Measurements from ENCODE around the gene MBNL1.
"Not testable (repeated sequence)": the region's sequence is repeated elsewhere in the genome, so short reads cannot be mapped to it uniquely, and the experiment has no call there.

MBNL1 gene

DNA sequence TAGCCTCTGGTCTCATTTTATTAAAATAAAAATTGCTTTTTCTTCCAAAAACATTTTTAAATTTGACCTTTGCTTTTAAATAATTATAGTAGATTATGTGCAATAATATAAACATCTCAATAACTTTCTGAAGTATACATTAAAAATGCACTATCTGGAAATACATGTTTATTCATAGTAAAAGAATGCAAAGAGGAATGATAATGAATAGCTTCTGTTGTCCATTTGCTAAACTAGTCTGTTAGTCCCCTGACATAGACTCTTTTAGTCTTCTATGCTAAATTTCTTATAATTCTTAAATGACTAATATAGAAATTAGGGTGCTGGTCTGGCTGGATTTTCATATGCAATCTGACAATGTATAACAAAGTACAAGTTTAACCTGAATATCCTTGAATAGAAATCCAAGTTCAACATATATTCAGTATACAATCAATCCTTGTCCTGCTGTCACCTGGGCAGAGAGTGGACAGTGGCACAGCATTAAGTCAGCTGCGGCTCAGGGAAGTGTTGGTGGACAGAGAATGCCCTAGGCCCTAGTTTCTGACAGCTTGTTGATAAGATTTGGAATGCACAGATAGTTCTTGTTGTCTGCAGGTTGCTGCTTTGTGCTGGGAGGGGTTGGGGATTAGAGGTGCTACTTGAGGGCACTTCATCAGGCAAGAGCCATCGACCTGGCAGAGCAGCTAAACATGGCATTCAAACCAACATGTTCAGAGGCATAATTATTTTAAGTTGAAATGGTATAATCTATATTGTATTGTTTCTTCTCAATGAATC is 161.7 kb downstream of the MBNL1 start:
- H3K27ac ChIP-seq, result no peak overlapping the region
- no peak for DNase-seq (ENCODE audit: low read depth, low spot score)

DNA sequence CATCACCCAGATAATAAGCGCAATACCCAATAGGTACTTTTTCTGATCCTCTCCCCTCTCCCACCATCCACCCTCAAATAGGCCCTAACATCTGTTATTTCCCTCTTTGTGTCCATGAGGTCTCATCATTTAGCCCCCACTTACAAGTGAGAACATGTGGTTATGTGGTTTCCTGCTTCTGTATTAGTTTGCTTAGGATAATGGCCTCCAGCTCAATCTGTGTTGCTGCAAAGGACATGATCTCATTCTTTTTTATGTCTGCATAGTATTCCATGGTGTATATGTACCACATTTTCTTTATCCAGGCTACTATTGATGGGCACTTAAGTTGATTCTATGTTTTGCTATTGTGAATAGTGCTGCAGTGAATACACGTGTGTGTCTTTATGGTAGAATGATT is 165.4 kb downstream of the MBNL1 start:
- H3K27ac ChIP-seq, result no peak overlapping the region
- DNase-seq (ENCODE audit: low read depth, low spot score), result no peak

DNA sequence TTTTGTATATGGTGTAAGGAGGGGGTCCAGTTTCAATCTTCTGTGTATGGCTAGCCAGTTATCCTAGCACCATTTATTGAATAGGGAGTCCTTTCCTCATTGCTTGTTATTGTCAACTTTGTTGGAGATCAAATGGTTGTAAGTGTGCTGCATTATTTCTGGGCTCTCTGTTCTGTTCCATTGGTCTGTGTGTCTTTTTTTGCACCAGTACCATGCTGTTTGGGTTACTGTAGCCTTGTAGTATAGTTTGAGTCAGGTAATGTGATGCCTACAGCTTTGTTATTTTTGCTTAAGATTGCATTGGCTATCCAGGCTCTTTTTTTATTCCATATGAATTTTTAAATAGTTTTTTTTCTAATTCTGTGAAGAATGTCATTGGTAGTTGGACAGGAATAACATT is 166.5 kb downstream of the MBNL1 start:
- not testable (repeated sequence) for DNase-seq (ENCODE audit: low read depth, low spot score); H3K27ac ChIP-seq

DNA sequence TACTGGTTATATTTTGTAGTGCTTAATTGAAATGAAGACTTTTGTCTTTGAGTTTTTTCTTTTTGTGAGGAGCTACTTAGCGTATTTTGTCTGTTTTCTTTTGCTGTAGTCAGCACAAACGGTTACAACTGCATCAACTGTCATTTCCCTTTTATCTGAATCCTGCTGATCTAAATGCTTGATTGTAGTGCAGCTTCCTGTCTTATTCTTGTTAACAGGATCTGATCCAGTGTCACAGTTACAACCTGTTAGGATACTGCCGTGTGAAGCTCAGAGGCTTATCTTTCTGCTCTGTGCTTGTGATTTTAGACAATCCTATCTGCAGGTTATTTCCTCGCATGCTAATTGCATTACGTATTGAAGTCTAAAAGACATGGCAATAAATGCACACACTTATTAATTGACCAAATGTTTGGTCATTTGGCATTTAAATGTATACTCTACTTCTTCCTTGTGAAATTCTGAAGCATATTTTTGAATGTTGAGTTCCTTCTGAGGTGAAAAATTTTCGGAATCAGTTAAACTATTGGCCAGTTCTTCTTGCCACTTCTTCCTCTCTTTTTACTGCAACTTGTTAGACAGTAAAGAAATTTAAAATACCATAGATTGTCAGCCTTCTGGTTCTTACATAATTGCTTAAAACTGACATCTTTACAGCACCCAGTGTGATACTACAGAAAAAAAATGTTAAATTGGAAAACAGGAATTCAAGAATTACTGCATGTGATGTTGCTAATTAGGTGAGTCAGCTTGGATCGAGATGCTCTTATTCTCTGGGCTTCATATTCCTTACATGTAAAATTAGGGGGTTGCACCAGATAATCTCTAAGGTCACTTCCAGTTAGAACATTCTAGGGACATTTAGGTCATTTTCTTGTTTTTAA is 168.2 kb downstream of the MBNL1 start:
- no peak for DNase-seq (ENCODE audit: low read depth, low spot score)
- no peak overlapping the region for H3K27ac ChIP-seq

DNA sequence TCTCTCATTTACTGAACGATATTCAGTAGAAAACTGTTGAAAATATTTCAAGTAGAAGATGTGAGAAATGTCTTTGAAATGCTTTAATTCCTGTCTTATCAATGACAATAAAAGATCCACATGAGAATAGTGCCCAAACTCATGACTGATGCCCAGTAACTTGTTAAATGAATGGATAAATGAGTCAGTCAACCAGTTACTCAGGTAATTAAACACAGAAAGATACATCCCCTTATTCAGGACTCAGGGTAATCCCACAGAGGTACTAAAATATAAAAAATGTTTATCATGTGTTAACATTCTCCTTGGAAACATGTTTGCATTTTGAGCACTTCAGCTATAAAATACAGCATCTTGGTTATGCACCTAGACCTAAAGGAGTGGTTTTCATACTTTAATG is 169.5 kb downstream of the MBNL1 start:
- no peak overlapping the region for H3K27ac ChIP-seq
- DNase-seq (ENCODE audit: low read depth, low spot score), result no peak

DNA sequence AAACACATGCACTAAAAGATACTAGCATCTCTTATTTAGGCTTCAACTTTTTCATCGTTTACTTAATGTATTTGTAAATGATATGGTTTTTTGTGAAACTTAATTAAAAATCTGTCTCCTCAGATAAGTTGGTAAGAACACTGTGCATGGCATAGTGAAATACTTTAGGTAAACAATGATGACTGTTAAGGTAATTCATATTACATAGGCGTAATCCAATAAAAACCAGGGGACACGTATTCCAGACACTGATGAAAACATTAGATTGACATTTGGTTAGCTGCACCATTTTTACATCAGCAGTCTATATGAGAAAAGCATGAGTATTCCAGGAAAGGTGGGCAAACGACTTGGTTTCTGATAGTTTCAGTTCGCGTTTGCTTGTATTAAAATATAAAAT is 170.0 kb downstream of the MBNL1 start:
- no peak overlapping the region for H3K27ac ChIP-seq
- DNase-seq (ENCODE audit: low read depth, low spot score), result no peak

DNA sequence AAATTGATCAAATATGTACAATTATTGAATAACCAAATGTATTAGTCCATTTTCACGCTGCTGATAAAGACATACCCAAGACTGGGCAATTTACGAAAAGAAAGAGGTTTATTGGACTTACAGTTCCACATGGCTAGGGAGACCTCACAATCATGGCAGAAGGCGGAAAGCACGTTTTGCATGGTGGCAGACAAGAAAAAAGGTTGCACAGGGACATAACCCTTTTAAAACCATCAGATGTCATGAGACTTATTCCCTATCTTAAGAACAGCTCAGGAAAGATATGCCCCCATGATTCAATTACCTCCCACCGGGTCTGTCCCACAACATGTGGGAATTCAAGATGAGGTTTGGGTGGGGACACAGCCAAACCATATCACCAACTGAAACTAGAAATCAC is 171.5 kb downstream of the MBNL1 start:
- H3K27ac ChIP-seq; DNase-seq (ENCODE audit: low read depth, low spot score): not testable (repeated sequence)

DNA sequence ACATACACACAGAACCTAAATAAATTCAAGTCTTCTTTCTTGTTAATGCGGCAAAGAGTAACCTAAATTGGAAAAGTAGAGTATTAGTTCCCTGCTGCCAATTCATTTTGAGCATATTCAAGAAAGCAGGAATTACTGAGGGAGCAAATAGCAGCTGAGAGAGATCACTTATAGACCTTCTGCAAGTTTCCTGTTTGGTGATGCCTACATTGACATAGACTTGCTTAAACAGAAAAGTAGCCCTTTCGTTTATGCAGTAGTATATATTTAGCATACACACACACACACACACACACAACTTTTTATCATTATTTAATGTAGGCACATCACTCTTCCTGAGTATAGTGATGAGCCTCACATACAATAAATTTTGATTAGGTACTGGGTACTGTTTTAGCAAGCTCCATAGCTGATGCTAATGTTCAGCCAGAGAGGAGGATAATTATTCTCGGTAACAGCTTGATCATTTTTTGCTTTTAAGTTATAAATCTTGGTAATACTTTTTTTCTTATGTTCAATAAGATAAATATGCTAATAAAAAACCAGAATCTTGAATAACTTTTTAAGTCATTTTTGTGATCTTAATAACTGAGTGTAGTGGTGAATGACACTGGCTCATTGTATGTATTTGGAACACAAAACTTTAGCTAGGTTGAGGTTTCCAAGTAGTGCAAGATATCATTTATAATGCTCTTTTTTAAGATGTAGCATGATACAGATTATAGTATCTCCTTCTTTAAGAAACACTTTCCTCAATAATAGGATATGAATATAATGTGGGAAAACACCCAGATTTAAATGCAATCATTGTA is 174.7 kb downstream of the MBNL1 start:
- DNase-seq (ENCODE audit: low read depth, low spot score), result no peak
- H3K27ac ChIP-seq, result no peak overlapping the region

DNA sequence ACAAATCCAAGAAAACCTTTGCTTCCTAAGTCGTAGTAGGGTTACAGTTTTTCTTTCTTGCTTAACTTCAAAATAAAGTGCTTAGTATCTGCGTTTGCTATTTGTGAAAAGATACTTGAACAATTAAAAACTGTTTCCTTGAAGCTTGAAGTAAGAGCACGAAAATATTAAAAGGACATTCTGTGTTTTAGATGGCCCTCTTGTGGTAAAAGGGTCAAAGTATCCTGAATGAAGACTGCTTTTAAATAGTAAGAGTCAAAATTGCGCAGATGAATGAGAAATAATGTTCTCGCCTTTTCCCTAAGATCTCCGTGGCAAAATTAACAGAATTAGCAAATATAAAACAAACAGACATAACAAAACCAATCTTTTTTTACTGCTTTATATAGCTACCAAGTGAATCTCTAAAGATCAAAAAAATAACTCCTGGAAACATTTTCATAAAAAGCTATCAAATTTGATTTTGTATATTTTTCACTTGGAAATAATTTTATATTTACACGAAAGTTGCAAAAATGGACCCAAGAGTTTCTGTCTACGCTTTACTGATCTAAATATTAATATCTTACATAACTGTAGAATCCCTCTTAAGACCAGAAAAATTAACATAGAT is 175.4 kb downstream of the MBNL1 start:
- H3K27ac ChIP-seq, result no peak overlapping the region

DNA sequence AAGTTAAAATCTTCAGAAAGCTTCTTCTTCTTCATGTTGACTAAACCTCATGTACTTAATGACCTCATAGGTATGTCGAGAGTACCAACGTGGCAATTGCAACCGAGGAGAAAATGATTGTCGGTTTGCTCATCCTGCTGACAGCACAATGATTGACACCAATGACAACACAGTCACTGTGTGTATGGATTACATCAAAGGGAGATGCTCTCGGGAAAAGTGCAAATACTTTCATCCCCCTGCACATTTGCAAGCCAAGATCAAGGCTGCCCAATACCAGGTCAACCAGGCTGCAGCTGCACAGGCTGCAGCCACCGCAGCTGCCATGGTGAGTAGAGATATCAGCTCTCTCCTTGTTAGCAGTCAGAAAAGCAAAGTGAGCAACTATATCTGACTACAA is 176.5 kb downstream of the MBNL1 start:
- H3K27ac ChIP-seq, result no peak overlapping the region
- no peak for DNase-seq (ENCODE audit: low read depth, low spot score)

More for the DNA sequence above, 175.4 kb downstream of the MBNL1 start:
- no peak for DNase-seq (ENCODE audit: low read depth, low spot score)

DNA sequence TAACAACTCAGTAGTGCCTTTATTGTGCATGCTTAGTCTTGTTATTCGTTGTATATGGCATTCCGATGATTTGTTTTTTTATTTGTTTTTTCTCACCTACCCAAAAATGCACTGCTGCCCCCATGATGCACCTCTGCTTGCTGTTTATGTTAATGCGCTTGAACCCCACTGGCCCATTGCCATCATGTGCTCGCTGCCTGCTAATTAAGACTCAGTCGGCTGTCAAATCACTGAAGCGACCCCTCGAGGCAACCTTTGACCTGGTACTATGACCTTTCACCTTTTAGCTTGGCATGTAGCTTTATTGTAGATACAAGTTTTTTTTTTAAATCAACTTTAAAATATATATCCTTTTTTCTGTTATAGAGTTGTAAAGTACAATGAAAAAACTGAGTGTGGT is 177.8 kb downstream of the MBNL1 start:
- no peak overlapping the region for H3K27ac ChIP-seq
- no peak for DNase-seq (ENCODE audit: low read depth, low spot score)

DNA sequence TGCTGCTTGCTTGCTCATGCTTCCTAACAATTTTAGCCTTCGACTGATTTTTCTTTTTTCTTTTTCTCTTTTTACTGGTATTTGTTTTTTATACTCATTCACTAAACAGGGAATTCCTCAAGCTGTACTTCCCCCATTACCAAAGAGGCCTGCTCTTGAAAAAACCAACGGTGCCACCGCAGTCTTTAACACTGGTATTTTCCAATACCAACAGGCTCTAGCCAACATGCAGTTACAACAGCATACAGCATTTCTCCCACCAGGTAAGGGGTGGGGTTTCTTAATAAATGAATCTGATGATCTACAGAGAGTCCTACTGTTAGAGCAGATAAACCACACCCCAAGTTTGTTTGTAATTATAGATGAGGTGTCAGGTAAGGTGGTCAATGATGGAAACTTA is 178.8 kb downstream of the MBNL1 start:
- no peak overlapping the region for H3K27ac ChIP-seq
- DNase-seq (ENCODE audit: low read depth, low spot score), result no peak

DNA sequence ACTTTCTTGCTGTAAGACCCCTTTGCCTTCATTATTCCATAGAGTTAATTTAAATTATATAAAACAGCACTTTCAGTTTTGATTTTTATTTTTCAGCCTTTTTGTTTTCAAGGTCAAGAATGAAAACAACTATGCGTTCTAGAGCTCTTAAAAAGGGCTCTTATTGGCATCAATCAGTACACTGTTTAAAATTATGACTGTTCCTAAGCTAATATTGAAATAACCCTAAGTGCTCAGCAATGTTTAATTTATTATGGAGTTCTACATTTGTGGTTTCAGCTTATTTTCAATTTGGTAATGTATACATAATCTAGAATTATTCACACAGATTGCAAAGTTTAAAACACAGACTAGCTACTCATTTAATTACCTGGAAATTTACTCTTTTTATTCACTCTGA is 179.4 kb downstream of the MBNL1 start:
- DNase-seq (ENCODE audit: low read depth, low spot score), result no peak
- no peak overlapping the region for H3K27ac ChIP-seq

DNA sequence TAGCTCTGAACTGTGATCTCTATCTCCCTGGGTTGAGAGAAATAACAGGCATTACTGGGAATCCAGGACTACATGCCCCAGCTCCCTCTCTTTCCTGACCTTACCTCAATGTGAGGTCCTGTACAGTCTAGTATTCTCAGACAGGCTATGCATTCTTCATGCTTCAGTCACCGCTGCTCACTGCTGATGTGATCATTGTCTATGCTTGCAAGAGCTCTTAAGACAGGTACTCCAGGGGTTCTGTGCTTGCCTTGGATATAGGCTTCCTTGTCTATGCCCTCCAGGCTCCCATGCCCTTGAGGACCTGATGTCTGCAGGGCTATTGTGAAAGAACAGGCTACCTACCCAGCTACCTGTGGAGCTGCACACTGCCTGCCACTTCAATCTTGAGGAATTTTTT is 183.6 kb downstream of the MBNL1 start:
- H3K27ac ChIP-seq, result peak overlapping the region; percentile 6
- peak; percentile 48 for DNase-seq (ENCODE audit: low read depth, low spot score)

DNA sequence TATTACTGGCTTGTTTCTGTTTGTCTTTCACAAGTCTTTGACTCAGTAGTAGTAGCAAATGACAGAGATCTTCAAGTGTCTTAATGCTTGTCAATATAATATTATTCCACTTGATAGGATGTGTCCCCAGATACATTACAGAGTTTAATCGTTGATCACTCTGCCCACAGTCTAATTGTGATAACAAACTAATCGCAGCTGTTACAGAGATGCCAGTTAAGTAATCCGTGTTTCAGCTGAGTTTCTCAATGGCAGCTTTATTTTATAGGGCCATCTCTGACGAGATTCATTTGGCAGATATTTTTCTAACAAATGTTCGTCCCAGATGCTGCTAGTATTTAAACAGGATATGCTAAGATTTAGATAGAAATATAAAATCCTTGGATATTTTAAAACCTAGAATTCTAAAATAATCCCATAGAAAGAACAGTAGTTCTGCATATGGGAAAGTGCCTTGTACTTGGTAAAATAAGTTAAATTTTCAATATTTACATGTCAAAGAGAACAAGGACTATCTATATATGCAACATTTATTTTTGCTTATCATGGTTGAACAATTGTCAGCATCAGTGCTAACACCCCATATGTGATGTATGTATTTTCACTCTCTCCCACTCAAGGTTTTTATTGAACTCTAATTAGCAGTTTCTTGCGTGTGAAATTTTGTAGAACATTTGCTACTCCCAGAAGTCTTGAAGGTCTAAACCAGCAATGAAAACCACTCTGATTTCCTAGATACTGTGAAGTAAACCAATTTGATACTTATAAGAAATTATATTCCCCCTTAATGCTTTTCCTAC is 185.5 kb downstream of the MBNL1 start:
- DNase-seq (ENCODE audit: low read depth, low spot score), result no peak
- no peak overlapping the region for H3K27ac ChIP-seq

DNA sequence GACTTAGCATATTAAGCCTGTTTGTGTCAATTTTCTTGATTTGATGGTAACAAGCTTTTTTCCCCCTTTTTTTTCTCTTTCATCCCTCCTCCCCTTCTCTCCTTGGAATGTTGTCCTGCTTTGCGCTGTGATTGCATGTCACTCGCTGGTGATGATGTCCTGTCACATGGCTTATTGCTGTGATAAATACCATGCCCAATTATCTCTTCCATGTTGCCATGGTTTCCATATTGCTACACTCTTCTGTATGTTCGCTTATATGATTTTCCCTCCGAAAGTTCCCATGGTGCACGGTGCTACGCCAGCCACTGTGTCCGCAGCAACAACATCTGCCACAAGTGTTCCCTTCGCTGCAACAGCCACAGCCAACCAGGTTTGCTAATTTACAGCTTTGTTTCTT is 187.3 kb downstream of the MBNL1 start:
- DNase-seq (ENCODE audit: low read depth, low spot score), result no peak
- no peak overlapping the region for H3K27ac ChIP-seq

DNA sequence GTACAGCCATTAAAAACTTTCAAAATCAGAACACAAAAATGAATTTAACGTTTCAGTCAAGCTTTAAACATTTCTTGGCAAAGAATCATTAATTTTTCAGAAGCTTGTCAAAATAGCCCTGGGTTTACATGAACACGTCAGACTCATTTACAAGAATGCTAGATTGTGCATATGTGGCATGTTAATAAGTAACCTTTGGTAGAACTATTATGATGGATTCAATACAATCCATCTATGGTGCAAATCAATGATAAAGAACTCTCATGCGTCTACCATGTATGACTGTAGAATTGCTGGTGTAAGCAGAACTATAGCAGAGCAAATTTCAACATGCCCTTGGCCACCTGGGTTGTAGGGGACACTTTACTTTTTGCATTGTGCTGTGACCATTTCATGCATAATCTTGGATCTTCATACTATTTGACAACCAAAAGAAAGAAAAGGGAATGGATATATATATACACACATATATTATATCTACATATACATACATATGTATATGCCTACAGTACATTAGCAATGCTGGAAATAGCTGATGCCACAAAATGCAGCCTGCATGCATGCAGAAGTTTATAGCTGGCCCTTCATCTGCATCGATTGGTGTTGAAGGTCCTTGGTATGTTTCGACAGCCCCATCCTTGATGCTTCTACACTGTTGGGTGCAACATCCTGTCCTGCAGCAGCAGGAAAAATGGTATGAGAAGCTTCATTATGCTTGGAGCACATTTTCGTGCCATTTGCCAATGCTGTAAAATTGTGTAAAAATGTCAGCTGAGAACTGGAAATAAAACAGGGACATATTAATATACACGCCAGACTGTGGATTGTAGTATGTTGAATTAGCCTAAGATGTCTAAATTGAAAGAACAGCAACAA is 189.0 kb downstream of the MBNL1 start:
- H3K27ac ChIP-seq, result no peak overlapping the region
- no peak for DNase-seq (ENCODE audit: low read depth, low spot score)

DNA sequence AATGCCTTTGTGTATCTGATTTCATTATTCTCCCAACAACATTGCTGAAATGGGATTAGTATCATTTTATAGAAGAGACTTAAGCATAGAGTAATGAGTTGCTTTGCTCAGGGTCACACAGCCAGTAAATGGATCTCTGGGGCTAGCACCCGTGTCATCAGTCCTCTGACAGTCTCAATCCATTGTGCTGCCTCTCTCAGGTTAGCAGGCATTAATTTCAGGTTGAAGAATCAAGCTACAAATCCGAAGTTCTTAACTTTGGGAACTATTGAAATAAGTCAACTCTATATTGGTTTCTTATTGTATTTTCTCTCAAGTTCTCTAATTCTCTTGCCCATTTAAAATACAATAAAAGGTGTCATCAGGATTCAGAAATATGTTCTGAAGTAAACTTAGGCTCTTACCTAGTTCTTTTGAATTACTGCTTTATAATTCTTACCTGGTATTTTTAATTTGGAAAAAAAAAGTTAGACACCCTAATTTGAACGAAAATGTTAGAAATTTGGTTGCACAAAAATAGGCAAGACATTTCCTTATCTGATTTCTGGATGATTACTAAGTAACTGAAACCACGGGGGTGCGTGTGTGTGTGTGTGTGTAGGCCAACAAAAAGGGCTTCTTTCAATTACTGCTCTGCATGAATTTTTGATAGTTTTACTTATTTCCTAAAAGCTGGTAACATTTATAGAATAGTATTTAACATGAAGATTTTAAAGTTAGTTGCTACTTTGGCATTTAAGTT is 189.8 kb downstream of the MBNL1 start:
- no peak overlapping the region for H3K27ac ChIP-seq
- no peak for DNase-seq (ENCODE audit: low read depth, low spot score)
